GM12891 (cell line): ENCODE measurements around the gene VAMP2.

Experiments
- DNase-seq: peaks from one replicate; pipeline ENCODE4 v3.0.0; 2011; ENCODE audit warnings: low spot score; ENCODE audit not compliant: insufficient read length
- FAIRE-seq: peaks from 2 replicates; lab custom pipeline; 2011; peaks lifted over from hg19 to GRCh38; lab: Jason Lieb, UNC
- PAX5 ChIP-seq: IDR thresholded peaks from 2 replicates; pipeline ENCODE4 v1.6.1; 2011; ENCODE audit warnings: low read length, moderate library complexity, mild to moderate bottlenecking; ENCODE audit not compliant: insufficient read depth, severe bottlenecking
- POLR2A ChIP-seq: IDR thresholded peaks from 2 replicates; pipeline ENCODE4 v1.6.1; 2011; ENCODE audit warnings: low read depth, low read length, control low read depth
- POLR2AphosphoS5 ChIP-seq: IDR thresholded peaks from 2 replicates; pipeline ENCODE4 v1.6.1; 2011; ENCODE audit warnings: low read depth, low read length, control low read depth
- POU2F2 ChIP-seq: IDR thresholded peaks from 2 replicates; pipeline ENCODE4 v1.6.1; 2011; ENCODE audit warnings: low read depth, mild to moderate bottlenecking, control low read depth, low read length, moderate library complexity
- SPI1 ChIP-seq: IDR thresholded peaks from 2 replicates; pipeline ENCODE4 v1.6.1; 2011; ENCODE audit warnings: low read depth, low read length, control low read depth
- TAF1 ChIP-seq: IDR thresholded peaks from 2 replicates; pipeline ENCODE4 v1.6.1; 2011; ENCODE audit warnings: low read depth, low read length, control low read depth

VAMP2 gene

DNA sequence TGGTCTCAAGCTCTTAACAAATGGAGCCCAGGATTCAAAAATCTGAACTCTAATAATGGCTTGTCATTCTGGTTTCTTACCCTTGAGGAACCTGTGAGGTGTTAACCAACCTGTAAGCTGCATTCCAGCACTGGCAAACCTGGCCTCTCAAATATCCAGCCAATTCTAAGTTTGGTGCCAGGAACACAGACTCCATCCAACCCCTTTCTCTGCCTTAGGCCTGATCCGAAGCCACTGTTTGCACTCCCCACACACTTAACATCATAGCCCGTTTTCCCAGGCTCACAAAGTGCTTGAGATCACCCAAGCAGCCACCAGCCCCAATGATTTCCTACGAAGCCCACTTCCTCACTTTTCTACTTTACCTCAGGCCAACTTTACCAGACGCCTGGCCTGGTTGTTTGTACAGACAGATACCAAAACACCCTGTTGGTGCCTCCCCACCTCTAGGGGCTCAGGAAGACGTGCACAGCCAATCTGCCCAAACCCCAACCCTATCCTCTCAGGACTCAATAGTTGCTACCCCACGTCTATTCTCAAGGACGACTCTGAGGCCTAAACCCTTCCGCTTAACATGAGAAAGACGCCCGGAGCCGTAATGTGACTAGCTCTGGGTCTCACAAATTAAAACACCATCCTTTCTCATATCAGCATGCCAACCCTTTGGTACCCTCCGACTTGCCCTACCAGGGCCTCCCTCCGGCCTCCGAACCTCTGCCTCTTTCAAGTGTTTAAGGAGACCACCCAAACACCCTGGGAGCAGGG lies 7.3 kb downstream of the VAMP2 start:
- FAIRE-seq: no peak
- TF ChIP-seq PAX5: no peak

DNA sequence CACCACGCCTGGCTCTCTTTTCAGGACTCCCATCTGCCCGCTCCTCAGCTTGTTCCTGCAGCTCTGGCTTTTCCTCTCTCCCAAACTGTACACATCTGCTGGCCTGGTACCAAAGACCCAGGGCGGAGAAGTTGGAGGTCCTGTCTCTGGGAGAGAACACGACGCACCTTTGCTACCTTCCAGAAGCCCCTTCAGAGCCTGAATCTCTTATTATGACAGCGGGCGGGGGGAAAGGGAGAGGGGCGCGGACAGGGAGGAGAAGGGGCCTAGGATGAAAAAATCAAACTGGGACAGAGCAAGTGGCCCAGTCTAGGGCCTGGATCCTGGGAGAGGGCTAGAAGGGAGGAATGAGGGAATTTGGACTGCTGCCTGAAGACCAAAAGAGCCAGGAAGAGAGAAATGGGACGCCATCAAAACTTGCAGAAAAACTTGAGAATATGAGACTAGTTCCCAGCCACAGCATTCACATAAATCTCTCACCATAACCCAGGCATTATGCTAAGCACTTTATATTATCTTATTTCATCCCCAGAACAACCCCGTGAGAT lies 8.1 kb downstream of the VAMP2 start:
- TF ChIP-seq TAF1: no peak
- TF ChIP-seq PAX5: no peak
- TF ChIP-seq POLR2A: no peak
- no peak for TF ChIP-seq POLR2AphosphoS5
- TF ChIP-seq SPI1: no peak
- no peak for TF ChIP-seq POU2F2
- FAIRE-seq (no peak), DNase-seq (no peak)

More for the DNA sequence above, 7.3 kb downstream of the VAMP2 start:
- no peak for DNase-seq

DNA sequence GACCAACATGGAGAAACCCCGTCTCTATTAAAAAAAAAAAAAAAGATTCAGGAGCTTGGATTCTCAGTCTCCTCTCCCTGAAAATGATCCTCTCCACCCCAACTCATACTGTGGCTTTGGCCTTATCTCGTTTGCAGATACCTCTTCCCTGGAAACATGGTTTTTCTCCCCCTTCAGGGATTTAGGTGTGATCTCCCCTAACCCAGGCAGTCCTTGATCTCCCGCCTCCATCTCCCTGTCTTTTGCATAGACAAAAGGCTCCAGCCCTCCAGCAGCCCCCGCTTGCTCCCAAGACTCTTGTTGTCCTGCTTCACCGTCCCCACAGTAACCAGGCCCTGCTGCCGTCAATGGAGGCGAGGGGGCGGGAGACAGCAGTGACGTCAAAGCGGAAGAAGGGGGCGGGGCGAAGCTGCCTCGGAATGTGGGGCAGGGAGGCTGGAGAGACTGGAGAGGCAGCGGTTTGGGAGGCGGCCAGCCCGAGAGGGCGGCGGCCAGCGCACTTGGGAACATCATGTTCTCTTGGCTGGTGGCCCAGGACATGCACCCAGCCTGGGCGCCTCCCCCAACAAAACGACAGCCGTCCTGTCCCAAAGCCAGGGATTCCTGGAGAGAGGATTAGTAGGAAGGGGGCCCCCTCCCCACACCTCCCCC lies 8.7 kb downstream of the VAMP2 start:
- DNase-seq (no peak), FAIRE-seq (peak; percentile 85)
- TF ChIP-seq POLR2AphosphoS5: no peak
- no peak for TF ChIP-seq POLR2A
- TF ChIP-seq PAX5: no peak
- 0 out of 2 replicates have a peak, but pooled peaks have one; percentile 26 for TF ChIP-seq TAF1
- TF ChIP-seq SPI1: 0 out of 2 replicates have a peak, but pooled peaks have one; percentile 5
- TF ChIP-seq POU2F2: no peak

DNA sequence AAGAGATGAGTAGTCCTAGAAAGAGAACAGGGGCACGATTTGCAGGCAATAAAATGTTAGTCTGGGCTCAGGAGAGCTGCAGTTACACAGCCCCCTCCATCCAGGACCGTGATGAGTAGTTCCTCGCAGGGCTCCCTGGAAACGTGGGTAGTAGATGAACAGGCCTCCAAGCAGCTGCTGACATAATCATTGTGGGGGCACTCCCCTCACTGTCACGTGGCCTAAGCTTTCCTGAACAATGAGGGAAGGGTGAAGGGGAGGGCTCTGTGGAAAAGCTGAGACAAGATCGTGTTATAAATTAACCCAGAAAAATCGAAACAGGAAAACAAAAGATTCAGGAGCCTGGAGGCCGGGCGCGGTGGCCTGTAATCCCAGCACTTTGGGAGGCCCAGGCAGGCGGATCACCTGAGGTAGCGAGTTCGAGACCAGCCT lies 9.2 kb downstream of the VAMP2 start:
- no peak for DNase-seq
- FAIRE-seq: peak; percentile 43
- TF ChIP-seq SPI1 (no peak), TAF1 (no peak)

DNA sequence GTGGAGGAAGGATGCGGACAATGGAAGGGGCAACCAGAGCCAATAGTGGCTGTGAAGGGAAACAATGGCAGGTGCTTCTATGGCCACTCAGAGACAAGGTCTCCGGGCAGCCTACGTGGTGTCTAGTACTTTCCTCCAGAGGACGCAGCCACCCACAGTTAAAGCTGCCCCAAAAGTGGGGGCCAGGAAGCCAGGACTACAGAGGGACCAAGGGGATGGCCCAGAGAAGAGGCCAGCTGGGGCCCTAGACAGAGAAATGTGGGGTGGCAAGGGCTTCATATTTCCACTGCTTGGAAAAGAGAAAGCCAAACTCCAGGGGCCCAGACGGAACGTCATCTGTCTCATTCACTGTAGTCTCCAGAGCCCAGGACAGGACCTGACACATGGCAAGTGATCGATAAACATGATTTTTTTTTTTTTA lies 9.7 kb downstream of the VAMP2 start:
- no peak for FAIRE-seq

DNA sequence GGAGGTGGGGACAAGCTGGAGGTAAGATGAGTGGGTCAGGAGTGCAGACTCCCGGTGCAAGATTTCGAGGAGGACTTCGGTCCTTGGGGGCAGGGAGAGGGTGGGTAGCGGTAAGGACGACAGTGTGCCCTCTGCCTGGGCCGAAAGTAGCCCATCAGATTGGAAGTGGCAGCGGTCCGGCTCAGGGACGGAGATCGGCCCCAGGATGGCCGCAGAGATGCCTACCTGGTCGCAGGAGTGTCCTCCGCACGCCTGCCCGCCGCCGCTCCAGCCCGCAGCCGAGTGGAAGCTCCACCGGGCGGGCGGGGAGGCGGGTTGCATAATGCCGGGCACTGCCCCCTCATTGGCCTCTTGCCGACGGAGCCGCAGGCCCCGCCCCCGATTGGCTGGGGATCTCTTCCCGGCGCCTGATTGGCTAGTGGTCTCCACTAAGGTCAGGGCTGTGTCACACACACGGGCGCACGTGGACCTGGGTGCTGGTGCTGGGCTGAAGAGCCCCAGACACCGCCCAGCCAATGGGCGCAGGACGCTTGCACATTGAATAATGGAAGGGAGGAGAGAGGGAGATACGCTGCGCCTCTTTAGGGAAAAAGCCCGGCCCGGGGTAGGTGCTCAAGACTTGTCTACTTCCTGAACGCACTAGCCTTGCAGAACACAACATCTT lies 10.5 kb downstream of the VAMP2 start, which contains the start of gene PER1:
TSS of gene PER1 (minus strand) at position 293 of the 664 bp plus-strand sequence. CDS start 1,698 bp downstream, outside the sequence.
- no peak for TF ChIP-seq PAX5
- peak; percentile 81 for TF ChIP-seq POLR2AphosphoS5
- TF ChIP-seq POLR2A: peak; percentile 74
- TF ChIP-seq TAF1: peak; percentile 78
- no peak for TF ChIP-seq SPI1
- 0 out of 2 replicates have a peak, but pooled peaks have one; percentile 48 for TF ChIP-seq POU2F2
- DNase-seq: peak; percentile 75
- FAIRE-seq: peak; percentile 94

More for the DNA sequence above, 9.7 kb downstream of the VAMP2 start:
- DNase-seq: no peak
- TF ChIP-seq TAF1: no peak
- no peak for TF ChIP-seq SPI1
- TF ChIP-seq POU2F2: no peak; the same call in 1 of the 2 replicates
- no peak for TF ChIP-seq PAX5
- no peak for TF ChIP-seq POLR2AphosphoS5

DNA sequence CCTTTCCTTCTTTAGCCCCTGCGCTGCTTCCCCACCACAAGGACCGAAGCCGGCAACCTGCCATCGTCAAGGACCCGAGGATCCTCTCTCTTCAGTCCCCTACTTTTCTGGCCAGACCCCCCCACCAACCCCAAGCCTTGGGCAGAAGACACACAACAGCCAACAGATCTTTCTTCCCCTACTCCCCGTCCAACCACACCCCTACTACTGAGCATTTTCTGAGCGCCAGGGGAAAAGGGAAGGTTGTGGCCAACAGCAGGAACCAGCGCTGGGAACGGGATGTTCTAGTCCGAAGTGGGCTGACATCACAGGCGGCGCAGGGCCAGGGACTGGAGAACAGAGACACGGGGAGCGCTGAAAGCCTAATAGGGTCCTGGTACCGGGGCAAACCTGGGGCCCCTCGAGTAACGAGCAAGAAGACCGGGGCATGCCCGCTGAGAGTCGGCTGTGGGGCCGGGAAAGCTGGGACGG lies 11.1 kb downstream of the VAMP2 start:
- DNase-seq (no peak), FAIRE-seq (no peak)
- TF ChIP-seq POLR2A (no peak), PAX5 (no peak), TAF1 (no peak), POLR2AphosphoS5 (no peak), SPI1 (no peak), POU2F2 (no peak; the same call in 1 of the 2 replicates)

DNA sequence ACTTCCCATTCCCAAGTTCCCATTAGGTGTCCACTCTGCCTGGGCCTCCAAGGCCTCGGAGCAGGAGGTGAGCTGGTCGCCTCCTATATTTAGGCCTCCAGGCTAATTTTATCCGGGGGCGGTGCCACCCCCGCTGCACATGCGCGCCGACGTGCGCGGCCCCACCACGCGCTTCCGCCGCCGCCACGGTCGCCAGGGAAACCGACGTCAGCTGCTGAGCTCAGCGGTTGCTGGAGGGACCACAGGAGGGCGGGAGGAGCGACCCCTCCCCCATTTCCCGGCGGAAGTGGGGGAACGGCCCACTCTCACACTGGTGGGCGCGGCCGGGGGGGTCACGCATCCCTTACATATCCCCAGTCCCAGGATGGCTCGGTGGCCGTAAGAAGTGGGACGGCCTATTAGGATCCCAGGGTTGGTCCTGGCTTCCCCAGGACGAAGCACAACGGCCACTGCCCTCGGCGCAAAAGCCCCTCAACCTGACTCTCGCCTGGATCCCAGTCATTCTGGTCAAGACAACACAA lies 11.6 kb downstream of the VAMP2 start:
- FAIRE-seq (peak; percentile 95), DNase-seq (peak; percentile 82)
- TF ChIP-seq TAF1 (no peak), SPI1 (peak; percentile 29; the same call in 1 of the 2 replicates), POU2F2 (no peak), POLR2AphosphoS5 (peak; percentile 17), POLR2A (peak; percentile 28; the same call in 1 of the 2 replicates), PAX5 (no peak)
